Lung (tissue), 12 donors: ENCODE measurements around the gene RSPO3. TPM values are rescaled to one million over a fixed set of nuclear protein-coding genes. Genes with fewer than 3 reads are reported as not detected.

Source experiments
- ATAC-seq: fragments of 200-7000 bp; cut with Tn5 transposase; one replicate; pipeline ENCODE4 v1.9.1; 2020; ENCODE audit warnings: moderate number of reproducible peaks; ENCODE audit not compliant: insufficient read depth, low FRiP score
- DNase-seq, 3 donors: peaks; one replicate each; pipeline ENCODE4 v3.0.0-alpha.2; 2013 to 2017
- H3K27ac ChIP-seq, 2 donors: one replicate each; pipeline ENCODE4 v1.5.1; 2013; ENCODE audit warnings: mild to moderate bottlenecking in 2 of 2, moderate library complexity in 2 of 2, control low read depth in 1 of 2, inconsistent platforms in 1 of 2, low read depth in 1 of 2, low read length in 1 of 2
- H3K27me3 ChIP-seq, 3 donors: one replicate each; pipeline ENCODE4 v1.5.1; 2013; ENCODE audit warnings: low read length in 2 of 3; ENCODE audit not compliant: control insufficient read depth in 3 of 3, insufficient read depth in 3 of 3
- H3K36me3 ChIP-seq, 4 donors: one replicate each; pipeline ENCODE4 v1.5.1; 2013; ENCODE audit warnings: low read length in 4 of 4, mild to moderate bottlenecking in 1 of 4, moderate library complexity in 1 of 4; ENCODE audit not compliant: control insufficient read depth in 4 of 4, insufficient read depth in 4 of 4
- H3K4me1 ChIP-seq, 5 donors: one replicate each; pipeline ENCODE4 v1.5.1; 2013; ENCODE audit warnings: low read length in 5 of 5, mild to moderate bottlenecking in 2 of 5, moderate library complexity in 1 of 5; ENCODE audit not compliant: control insufficient read depth in 5 of 5, insufficient read depth in 5 of 5
- H3K4me3 ChIP-seq: one replicate; pipeline ENCODE4 v1.5.1; 2013; ENCODE audit warnings: mild to moderate bottlenecking, control low read depth, moderate library complexity
- H3K9ac ChIP-seq, 2 donors: one replicate each; pipeline ENCODE4 v1.5.1; 2013; ENCODE audit warnings: low read length in 2 of 2, control low read depth in 1 of 2; ENCODE audit not compliant: insufficient read depth in 1 of 2
- H3K9me3 ChIP-seq, 4 donors: one replicate each; pipeline ENCODE4 v1.5.1; 2013; ENCODE audit warnings: low read length in 3 of 4, mild to moderate bottlenecking in 1 of 4, moderate library complexity in 1 of 4; ENCODE audit not compliant: control insufficient read depth in 4 of 4, insufficient read depth in 3 of 4
- CTCF ChIP-seq: IDR thresholded peaks from 2 replicates; pipeline ENCODE4 v1.5.1; 2012; ENCODE audit warnings: mild to moderate bottlenecking; ENCODE audit errors: control extremely low read depth, extremely low read depth
- whole genome bisulfite sequencing, 2 donors: extraction: QIAGEN DNeasy Blood & Tissue Kit; methylation state at CpG; one replicate each; pipeline ENCODE4 v1.1.7; 2013; 5-methylcytosine and 5-hydroxymethylcytosine counted together
- polyA plus RNA-seq, 2 donors: library from polyadenylated mRNA; stranded (reverse); fragments of 200-250 nt; gene quantifications; one replicate each; pipeline ENCODE4 v1.2.1, GENCODE V29; 2013
- total RNA-seq, 2 donors: library from RNA; depleted of rRNA in 1 of 2; stranded (reverse); fragments of >200 nt in 1 of 2; gene quantifications; one replicate each; pipeline ENCODE4 v1.2.1, GENCODE V29; 2014 to 2021
- donor health status: control.
- donor health status: control.
- donor health status: Bipolar disorder and iron deficiency.
- donor health status: healthy.
- donor health status: DM: yes; HTN: yes; CAD: no.

RSPO3 gene
- total and polyA plus RNA-seq, 4 donors: 0.88 to 5.9 (median 4.6) TPM

GRCh38 chr6:127164565-127164964 is 46.1 kb downstream of the RSPO3 start:
- Histone ChIP-seq H3K4me1 (peaks cover 0 to 30% (median 0%) of the 10 kb centered on the region in 5 donors), H3K4me3 (no peak overlapping the region), H3K27ac (no peak overlapping the region), H3K36me3 (no peaks in the 10 kb centered on the region), H3K9ac (no peak overlapping the region), H3K27me3 (no peaks in the 10 kb centered on the region), H3K9me3 (peaks cover 0 to 3% (median 0%) of the 10 kb centered on the region in 4 donors)
- TF ChIP-seq CTCF: no peak
- DNase-seq (peak in 2 of 3 donors; percentile 56 to 62), ATAC-seq (no peak)
- WGBS, 2 donors: 66 to 69% methylated on average over 2 of the region's 2 CpGs

- Histone ChIP-seq H3K4me1 (peaks cover 0 to 50% (median 3%) of the 10 kb centered on the region in 5 donors), H3K27ac (no peak overlapping the region), H3K4me3 (no peak overlapping the region), H3K27me3 (no peaks in the 10 kb centered on the region), H3K36me3 (no peaks in the 10 kb centered on the region), H3K9ac (no peak overlapping the region), H3K9me3 (no peaks in the 10 kb centered on the region)
- no peak for TF ChIP-seq CTCF
- DNase-seq: peak in 2 of 3 donors; percentile 73 to 85
- ATAC-seq: no peak
- 84 to 91% methylated on average over 5 of the region's 5 CpGs for WGBS, 2 donors
Observed at GRCh38 chr6:127173156-127173940, 54.9 kb downstream of the RSPO3 start.

GRCh38 chr6:127176146-127176545 is 57.7 kb downstream of the RSPO3 start:
- no peak for DNase-seq
- no peaks in the 10 kb centered on the region for H3K27me3 ChIP-seq
- H3K9ac ChIP-seq: no peak overlapping the region
- no peak overlapping the region for H3K4me3 ChIP-seq
- no peak overlapping the region for H3K27ac ChIP-seq
- H3K9me3 ChIP-seq: no peaks in the 10 kb centered on the region
- no peak for ATAC-seq
- H3K36me3 ChIP-seq: no peaks in the 10 kb centered on the region
- peaks cover 0 to 54% (median 3%) of the 10 kb centered on the region in 5 donors for H3K4me1 ChIP-seq
- 24 to 26% methylated on average over 1 of the region's 1 CpG for WGBS, 2 donors
- TF ChIP-seq CTCF: no peak
